Endothelial cell (in vitro differentiated cells): Measurements from ENCODE around the gene MTMR3. TPM values are rescaled to one million over a fixed set of nuclear protein-coding genes. Genes with fewer than 3 reads are reported as not detected.

Experiments used
- DNase-seq: peaks from one replicate; pipeline ENCODE4 v3.0.0; 2021; ENCODE audit warnings: low spot score
- H3K27ac Mint-ChIP-seq: one replicate; pipeline ENCODE4 v1.8.0; 2021; ENCODE audit warnings: mixed read lengths, inconsistent platforms; ENCODE audit not compliant: unreplicated experiment
- H3K27me3 Mint-ChIP-seq: one replicate; pipeline ENCODE4 v1.8.0; 2021; ENCODE audit warnings: mild to moderate bottlenecking, moderate library complexity, mixed read lengths, inconsistent platforms; ENCODE audit not compliant: unreplicated experiment
- H3K36me3 Mint-ChIP-seq: one replicate; pipeline ENCODE4 v1.8.0; 2021; ENCODE audit warnings: mild to moderate bottlenecking, low read depth, mixed read lengths, inconsistent platforms; ENCODE audit not compliant: unreplicated experiment
- H3K4me1 Mint-ChIP-seq: one replicate; pipeline ENCODE4 v1.8.0; 2021; ENCODE audit warnings: mild to moderate bottlenecking, mixed read lengths, inconsistent platforms; ENCODE audit not compliant: unreplicated experiment
- H3K4me3 Mint-ChIP-seq: one replicate; pipeline ENCODE4 v1.8.0; 2021; ENCODE audit warnings: mild to moderate bottlenecking, mixed read lengths, inconsistent platforms; ENCODE audit not compliant: unreplicated experiment
- H3K9me3 Mint-ChIP-seq: one replicate; pipeline ENCODE4 v1.8.0; 2021; ENCODE audit warnings: mixed read lengths, inconsistent platforms; ENCODE audit not compliant: unreplicated experiment
- CTCF ChIP-seq: fragments of 200-600 bp; sonication (generic); IDR thresholded peaks from one replicate; pipeline ENCODE4 v1.5.0; 2021; ENCODE audit warnings: antibody characterized with exemption; ENCODE audit not compliant: unreplicated experiment
- microRNA-seq: library from miRNA; unstranded; fragments of <30 nt; microRNA quantifications from one replicate; pipeline ENCODE4, GENCODE V29; 2020; ENCODE audit not compliant: unreplicated experiment
- total RNA-seq: library from RNA; stranded (reverse); fragmentation: NEBNext Ultra II Directional; extraction: Animal tissue kit (Norgen Biotek cat#: 25700); gene quantifications from one replicate; pipeline ENCODE4 v1.2.1, GENCODE V29; 2021; ENCODE audit not compliant: unreplicated experiment

Gene MTMR3
- total RNA-seq, 1 donor from 2014 or later = 39.1 TPM

- H3K4me1 Mint-ChIP-seq = no peaks in the 10 kb centered on the region
- TF ChIP-seq CTCF = no peak
- H3K9me3 Mint-ChIP-seq = no peaks in the 10 kb centered on the region
- H3K27me3 Mint-ChIP-seq = no peaks in the 10 kb centered on the region
- no peak for DNase-seq
- no peak overlapping the region for H3K27ac Mint-ChIP-seq
- H3K4me3 Mint-ChIP-seq = no peak overlapping the region
- no peaks in the 10 kb centered on the region for H3K36me3 Mint-ChIP-seq
Observed at GRCh38 chr22:30074994-30075393, 192.0 kb downstream of the MTMR3 start.

- H3K27me3 Mint-ChIP-seq = peaks cover 2% of the 10 kb centered on the region
- no peaks in the 10 kb centered on the region for H3K4me1 Mint-ChIP-seq
- H3K27ac Mint-ChIP-seq = no peak overlapping the region
- no peak for DNase-seq
- no peaks in the 10 kb centered on the region for H3K9me3 Mint-ChIP-seq
- no peak for TF ChIP-seq CTCF
- no peak overlapping the region for H3K4me3 Mint-ChIP-seq
- no peaks in the 10 kb centered on the region for H3K36me3 Mint-ChIP-seq
Observed at GRCh38 chr22:30077279-30077880, 194.4 kb downstream of the MTMR3 start.

- TF ChIP-seq CTCF = no peak
- no peaks in the 10 kb centered on the region for H3K36me3 Mint-ChIP-seq
- H3K4me1 Mint-ChIP-seq = no peaks in the 10 kb centered on the region
- H3K4me3 Mint-ChIP-seq = no peak overlapping the region
- no peak for DNase-seq
- no peak overlapping the region for H3K27ac Mint-ChIP-seq
- peaks cover 2% of the 10 kb centered on the region for H3K27me3 Mint-ChIP-seq
- no peaks in the 10 kb centered on the region for H3K9me3 Mint-ChIP-seq
Observed at GRCh38 chr22:30078320-30079311, 195.6 kb downstream of the MTMR3 start.

GRCh38 chr22:30079952-30080533 is 197.1 kb downstream of the MTMR3 start, which contains the start of gene HORMAD2:
Gene HORMAD2, plus strand, starts transcription at chr22:30080464. Its CDS starts 13,489 bp downstream, at chr22:30093953.
- Mint-ChIP-seq H3K4me1 (no peaks in the 10 kb centered on the region), H3K4me3 (no peak within 1 kb of the TSS), H3K27me3 (peaks cover 2% of the 10 kb centered on the region), H3K9me3 (no peaks in the 10 kb centered on the region), H3K36me3 (no peaks in the 10 kb centered on the region), H3K27ac (no peak within 1 kb of the TSS)
- no peak for TF ChIP-seq CTCF
- peak; percentile 48 for DNase-seq

Small RNA genes lying within 50 kb of the gene (microRNA-seq; reads per million reads assigned to microRNA genes)
- 0.83 reads per million, percentile 7 among the genes with 10 or more reads in this experiment for gene MIR6818

Other genes with a start within 250 kb of the MTMR3 start
- not detected for gene CABP7, start 163.2 kb upstream of the MTMR3 start, total RNA-seq
- 20.2 TPM for gene ZMAT5, start 116.2 kb upstream of the MTMR3 start, total RNA-seq
- gene UQCR10, start 115.8 kb upstream of the MTMR3 start, total RNA-seq = 84.6 TPM
- gene ASCC2, start 44.9 kb upstream of the MTMR3 start, total RNA-seq = 85.5 TPM
- not detected for gene HORMAD2, start 197.3 kb downstream of the MTMR3 start, total RNA-seq